Measurements from ENCODE around the gene CDCA5. TPM values are rescaled to one million over a fixed set of nuclear protein-coding genes. Genes with fewer than 3 reads are reported as not detected.

Gene CDCA5
- polyA plus RNA-seq, 1 of the 3 experiments (the other 2 are of a cell fraction): 16.3 TPM

DNA sequence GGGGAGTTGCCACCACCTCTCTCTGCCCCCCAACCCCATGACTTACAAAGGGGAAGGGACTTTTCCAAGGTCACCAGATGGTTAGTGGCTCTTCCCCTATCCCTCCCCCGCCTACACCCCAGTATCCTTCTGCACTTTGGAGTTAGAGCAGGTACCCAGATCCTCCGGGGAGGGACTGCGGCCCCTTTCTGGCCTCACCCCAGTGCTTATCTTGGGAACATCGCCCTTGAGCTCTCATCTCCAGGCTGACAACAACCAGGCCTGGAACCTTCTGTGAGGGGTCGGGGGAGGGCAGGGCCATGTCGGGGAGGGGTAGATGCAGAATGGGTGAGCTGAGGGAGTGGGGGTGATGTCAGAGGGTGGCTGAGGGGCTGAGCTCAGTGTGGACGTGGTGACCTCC is 18.0 kb downstream of the CDCA5 start (continued):
- TF ChIP-seq, protein P1, sequence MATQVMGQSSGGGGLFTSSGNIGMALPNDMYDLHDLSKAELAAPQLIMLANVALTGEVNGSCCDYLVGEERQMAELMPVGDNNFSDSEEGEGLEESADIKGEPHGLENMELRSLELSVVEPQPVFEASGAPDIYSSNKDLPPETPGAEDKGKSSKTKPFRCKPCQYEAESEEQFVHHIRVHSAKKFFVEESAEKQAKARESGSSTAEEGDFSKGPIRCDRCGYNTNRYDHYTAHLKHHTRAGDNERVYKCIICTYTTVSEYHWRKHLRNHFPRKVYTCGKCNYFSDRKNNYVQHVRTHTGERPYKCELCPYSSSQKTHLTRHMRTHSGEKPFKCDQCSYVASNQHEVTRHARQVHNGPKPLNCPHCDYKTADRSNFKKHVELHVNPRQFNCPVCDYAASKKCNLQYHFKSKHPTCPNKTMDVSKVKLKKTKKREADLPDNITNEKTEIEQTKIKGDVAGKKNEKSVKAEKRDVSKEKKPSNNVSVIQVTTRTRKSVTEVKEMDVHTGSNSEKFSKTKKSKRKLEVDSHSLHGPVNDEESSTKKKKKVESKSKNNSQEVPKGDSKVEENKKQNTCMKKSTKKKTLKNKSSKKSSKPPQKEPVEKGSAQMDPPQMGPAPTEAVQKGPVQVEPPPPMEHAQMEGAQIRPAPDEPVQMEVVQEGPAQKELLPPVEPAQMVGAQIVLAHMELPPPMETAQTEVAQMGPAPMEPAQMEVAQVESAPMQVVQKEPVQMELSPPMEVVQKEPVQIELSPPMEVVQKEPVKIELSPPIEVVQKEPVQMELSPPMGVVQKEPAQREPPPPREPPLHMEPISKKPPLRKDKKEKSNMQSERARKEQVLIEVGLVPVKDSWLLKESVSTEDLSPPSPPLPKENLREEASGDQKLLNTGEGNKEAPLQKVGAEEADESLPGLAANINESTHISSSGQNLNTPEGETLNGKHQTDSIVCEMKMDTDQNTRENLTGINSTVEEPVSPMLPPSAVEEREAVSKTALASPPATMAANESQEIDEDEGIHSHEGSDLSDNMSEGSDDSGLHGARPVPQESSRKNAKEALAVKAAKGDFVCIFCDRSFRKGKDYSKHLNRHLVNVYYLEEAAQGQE (IDR thresholded peaks at IDR 0.05; ENCODE audit: low read depth, low read length): no peak
- TF ChIP-seq NFIC (IDR thresholded peaks at IDR 0.05; ENCODE audit: borderline replicate concordance): no peak
- TF ChIP-seq NRF1 (IDR thresholded peaks at IDR 0.05; ENCODE audit: low read depth, low read length): no peak
- TF ChIP-seq POLR2AphosphoS5 (IDR thresholded peaks at IDR 0.05; ENCODE audit: low read depth, low read length): no peak
- no peak for TF ChIP-seq GATA2 (CRISPR knock-in tag; IDR thresholded peaks at IDR 0.05)
- TF ChIP-seq SIN3A (IDR thresholded peaks at IDR 0.05; ENCODE audit: borderline replicate concordance, low read depth, low read length): no peak
- no peak for TF ChIP-seq RAD21 (IDR thresholded peaks at IDR 0.05; ENCODE audit: low read length)
- TF ChIP-seq, protein P2, sequence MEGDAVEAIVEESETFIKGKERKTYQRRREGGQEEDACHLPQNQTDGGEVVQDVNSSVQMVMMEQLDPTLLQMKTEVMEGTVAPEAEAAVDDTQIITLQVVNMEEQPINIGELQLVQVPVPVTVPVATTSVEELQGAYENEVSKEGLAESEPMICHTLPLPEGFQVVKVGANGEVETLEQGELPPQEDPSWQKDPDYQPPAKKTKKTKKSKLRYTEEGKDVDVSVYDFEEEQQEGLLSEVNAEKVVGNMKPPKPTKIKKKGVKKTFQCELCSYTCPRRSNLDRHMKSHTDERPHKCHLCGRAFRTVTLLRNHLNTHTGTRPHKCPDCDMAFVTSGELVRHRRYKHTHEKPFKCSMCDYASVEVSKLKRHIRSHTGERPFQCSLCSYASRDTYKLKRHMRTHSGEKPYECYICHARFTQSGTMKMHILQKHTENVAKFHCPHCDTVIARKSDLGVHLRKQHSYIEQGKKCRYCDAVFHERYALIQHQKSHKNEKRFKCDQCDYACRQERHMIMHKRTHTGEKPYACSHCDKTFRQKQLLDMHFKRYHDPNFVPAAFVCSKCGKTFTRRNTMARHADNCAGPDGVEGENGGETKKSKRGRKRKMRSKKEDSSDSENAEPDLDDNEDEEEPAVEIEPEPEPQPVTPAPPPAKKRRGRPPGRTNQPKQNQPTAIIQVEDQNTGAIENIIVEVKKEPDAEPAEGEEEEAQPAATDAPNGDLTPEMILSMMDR (IDR thresholded peaks at IDR 0.05): no peak
- TF ChIP-seq GABPA (IDR thresholded peaks at IDR 0.05; ENCODE audit: low read depth): no peak
- TF ChIP-seq JUND (IDR thresholded peaks at IDR 0.05): no peak
- TF ChIP-seq TCF12 (IDR thresholded peaks at IDR 0.05): no peak
- no peak for TF ChIP-seq MAX (IDR thresholded peaks at IDR 0.05; ENCODE audit: low read depth)

- H3K79me2 ChIP-seq (ENCODE audit: insufficient read depth): no peaks in the 10 kb centered on the region
- H3K9me2 ChIP-seq: no peaks in the 10 kb centered on the region
- H2AFZ ChIP-seq (ENCODE audit: low read depth): no peak overlapping the region
- H3K4me1 ChIP-seq (ENCODE audit: control insufficient read depth in 1 of 2, insufficient read depth in 2 of 2, low read depth in 1 of 2, low read length in 1 of 2): no peaks in the 10 kb centered on the region; a peak in 1 of 4 replicates
- CTCF ChIA-PET: interaction anchor here (1.7 to 1.8 kb wide), 2 partner anchors 23 to 50 kb away, joined by 4 to 9 read pairs; partner anchors contain the start of genes ARL2 and SAC3D1
- no peaks in the 10 kb centered on the region for H3K36me3 ChIP-seq (replicated peaks in 1 of 2; ENCODE audit: control insufficient read depth in 1 of 2, insufficient read depth in 2 of 2, low read length in 1 of 2)
- POLR2A ChIA-PET: no interaction called here
- H3K27me3 ChIP-seq (ENCODE audit: insufficient read depth): no peaks in the 10 kb centered on the region
- H3K4me3 ChIP-seq (ENCODE audit: low read depth in 2 of 2, low read length in 1 of 2): no peak overlapping the region
- 94% methylated on average over 4 of the region's 4 CpGs for WGBS (ENCODE audit: low lambda C conversion rate)
- H3K9ac ChIP-seq: no peak overlapping the region
- no peak overlapping the region for H3K4me2 ChIP-seq
- no peak for DNase-seq
- H4K20me1 ChIP-seq (ENCODE audit: insufficient read depth): no peaks in the 10 kb centered on the region
- no peaks in the 10 kb centered on the region for H3F3A ChIP-seq (replicated peaks; ENCODE audit: insufficient read depth)
- no peaks in the 10 kb centered on the region for H3K9me3 ChIP-seq
- no peak overlapping the region for H3K27ac ChIP-seq (ENCODE audit: low read depth in 2 of 2, low read length in 1 of 2)
- TF ChIP-seq EZH2phosphoT487 (IDR thresholded peaks at IDR 0.05; ENCODE audit: borderline replicate concordance, low read depth) (no peak), MEF2A (IDR thresholded peaks at IDR 0.05; ENCODE audit: borderline replicate concordance, low read depth) (no peak), CHD2 (IDR thresholded peaks at IDR 0.05; ENCODE audit: low read length, partially characterized antibody) (no peak), TCF12 (IDR thresholded peaks at IDR 0.05) (no peak), SMC3 (IDR thresholded peaks at IDR 0.05; ENCODE audit: low read depth, low read length) (no peak), FOXJ3 (CRISPR knock-in tag; IDR thresholded peaks at IDR 0.05) (no peak)
- TF ChIP-seq, protein P2 (IDR thresholded peaks at IDR 0.05): no peak
- TF ChIP-seq, protein P1 (IDR thresholded peaks at IDR 0.05; ENCODE audit: low read depth, low read length): no peak
- TF ChIP-seq, protein P3, sequence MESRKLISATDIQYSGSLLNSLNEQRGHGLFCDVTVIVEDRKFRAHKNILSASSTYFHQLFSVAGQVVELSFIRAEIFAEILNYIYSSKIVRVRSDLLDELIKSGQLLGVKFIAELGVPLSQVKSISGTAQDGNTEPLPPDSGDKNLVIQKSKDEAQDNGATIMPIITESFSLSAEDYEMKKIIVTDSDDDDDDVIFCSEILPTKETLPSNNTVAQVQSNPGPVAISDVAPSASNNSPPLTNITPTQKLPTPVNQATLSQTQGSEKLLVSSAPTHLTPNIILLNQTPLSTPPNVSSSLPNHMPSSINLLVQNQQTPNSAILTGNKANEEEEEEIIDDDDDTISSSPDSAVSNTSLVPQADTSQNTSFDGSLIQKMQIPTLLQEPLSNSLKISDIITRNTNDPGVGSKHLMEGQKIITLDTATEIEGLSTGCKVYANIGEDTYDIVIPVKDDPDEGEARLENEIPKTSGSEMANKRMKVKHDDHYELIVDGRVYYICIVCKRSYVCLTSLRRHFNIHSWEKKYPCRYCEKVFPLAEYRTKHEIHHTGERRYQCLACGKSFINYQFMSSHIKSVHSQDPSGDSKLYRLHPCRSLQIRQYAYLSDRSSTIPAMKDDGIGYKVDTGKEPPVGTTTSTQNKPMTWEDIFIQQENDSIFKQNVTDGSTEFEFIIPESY (IDR thresholded peaks at IDR 0.05; ENCODE audit: borderline replicate concordance, low read depth): no peak
Observed at GRCh38 chr11:65064847-65065240, 19.0 kb downstream of the CDCA5 start.

Measured in SK-N-SH (cell line).